HG03378 (cell line): Measurements from ENCODE around the gene SLC5A2.
A peak's percentile ranks its signal among the peaks of the same experiment; 100 is the strongest.

ENCODE experiments used
- ATAC-seq: cut with Tn5 transposase; IDR thresholded peaks from one replicate; pipeline ENCODE4 v1.9.1; 2021; ENCODE audit warnings: mild to moderate bottlenecking, moderate library complexity; ENCODE audit not compliant: unreplicated experiment

The SLC5A2 gene

DNA sequence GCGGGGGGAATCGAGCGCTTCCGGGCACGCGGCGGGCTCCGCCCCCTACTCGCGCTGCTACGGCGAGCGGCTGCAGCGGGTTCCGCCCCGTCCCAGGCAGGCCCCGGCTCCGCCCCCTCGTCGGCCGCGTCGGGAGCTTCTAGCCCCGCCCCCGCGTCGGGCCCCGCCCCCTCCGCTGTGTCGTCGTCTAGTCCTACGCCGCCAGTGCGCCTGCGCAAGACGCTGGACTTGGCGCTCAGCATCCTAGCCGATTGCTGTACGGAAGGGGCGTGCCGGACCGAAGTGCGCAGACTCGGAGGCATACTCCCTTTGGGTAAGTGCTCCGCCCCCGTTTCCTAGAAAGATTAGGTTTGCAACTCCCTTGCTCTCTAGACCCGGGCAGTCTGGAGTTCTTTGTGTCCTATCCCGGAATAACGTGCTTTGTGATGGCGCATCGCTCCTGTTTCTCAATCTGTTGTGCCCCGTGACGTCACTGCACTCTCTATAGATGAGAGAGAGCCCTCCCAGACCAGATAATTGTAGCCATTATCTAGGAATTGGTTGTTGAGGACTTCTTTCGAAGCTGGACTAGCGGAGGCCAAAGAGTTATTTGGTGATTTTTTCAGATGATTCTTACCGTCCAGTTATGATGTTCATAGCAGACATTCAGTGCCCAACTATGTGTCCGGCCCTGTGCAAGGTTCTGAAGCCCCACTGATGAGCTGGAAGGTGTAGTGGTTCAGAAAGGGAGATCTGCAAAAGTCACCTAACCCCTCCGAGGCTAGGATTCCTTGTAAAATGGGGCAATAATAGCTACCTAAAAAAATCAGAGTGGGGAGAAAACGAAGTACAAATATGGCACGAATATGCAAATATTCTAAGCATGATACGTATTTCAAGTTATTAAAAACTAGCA, 23.0 kb upstream of the SLC5A2 start:
- peak; percentile 57 for ATAC-seq

GRCh38 chr16:31460582-31461002, 22.3 kb upstream of the SLC5A2 start:
- ATAC-seq = no peak

GRCh38 chr16:31461201-31461920, 21.6 kb upstream of the SLC5A2 start:
- ATAC-seq = no peak

- no peak for ATAC-seq
These were observed 20.8 kb upstream of the SLC5A2 start for GRCh38 chr16:31461921-31462804.

- ATAC-seq = no peak
These were observed 18.6 kb upstream of the SLC5A2 start for GRCh38 chr16:31464348-31464769.

GRCh38 chr16:31464781-31465260, 18.1 kb upstream of the SLC5A2 start:
- ATAC-seq = no peak

DNA sequence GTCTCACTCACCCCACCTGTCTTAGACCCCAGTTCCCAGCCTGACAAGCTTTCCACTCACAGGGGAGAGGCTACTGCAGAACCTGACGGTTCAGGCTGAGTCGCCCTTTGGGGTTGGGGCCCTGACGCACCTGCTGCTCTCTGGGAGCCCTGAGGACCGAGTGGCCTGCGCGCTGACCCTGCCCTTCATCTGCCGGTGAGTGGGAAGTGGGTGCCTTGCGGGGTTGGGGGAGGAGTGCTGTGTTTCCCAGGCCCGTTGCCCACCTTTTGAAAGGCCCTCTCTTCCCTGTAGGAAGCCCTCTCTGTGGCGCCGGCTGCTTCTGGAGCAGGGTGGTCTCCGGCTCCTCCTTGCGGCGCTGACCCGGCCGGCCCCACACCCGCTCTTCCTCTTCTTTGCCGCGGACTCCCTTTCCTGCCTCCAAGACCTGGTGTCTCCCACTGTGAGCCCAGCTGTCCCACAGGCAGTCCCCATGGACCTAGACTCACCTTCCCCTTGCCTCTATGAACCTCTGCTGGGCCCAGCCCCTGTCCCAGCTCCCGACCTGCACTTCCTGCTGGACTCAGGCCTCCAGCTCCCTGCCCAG, 17.0 kb upstream of the SLC5A2 start:
- ATAC-seq = no peak

GRCh38 chr16:31466381-31466841, 16.5 kb upstream of the SLC5A2 start:
- no peak for ATAC-seq

DNA sequence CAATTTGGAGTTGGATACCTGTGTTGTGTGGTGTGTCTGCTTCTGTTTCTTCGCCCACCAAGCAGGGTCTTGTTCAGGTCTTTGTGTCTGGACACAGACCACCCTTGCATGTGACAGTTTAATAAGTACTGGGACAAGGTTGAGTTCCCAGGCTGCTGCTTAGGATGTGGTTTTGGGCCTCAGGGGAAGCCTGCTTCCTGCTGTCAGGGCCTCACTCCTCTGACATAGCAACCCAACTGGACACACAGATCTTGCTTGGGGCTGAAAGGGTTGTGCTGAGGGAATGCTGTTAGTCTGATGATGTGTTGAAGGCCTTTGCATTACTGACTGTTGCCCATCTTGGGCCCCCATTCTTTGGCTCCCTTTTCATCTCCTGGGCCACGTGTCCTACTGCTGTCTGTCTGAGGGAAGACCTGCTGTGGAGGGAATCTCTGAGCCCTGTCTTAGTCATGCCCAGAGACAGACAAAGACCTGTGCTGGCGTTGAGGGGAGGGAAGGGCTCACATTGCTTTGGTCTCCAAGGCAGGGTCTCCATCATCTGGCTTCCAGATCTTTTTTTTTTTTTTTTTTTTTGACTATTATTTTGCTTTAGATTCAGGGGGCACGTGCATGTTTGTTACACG, 15.7 kb upstream of the SLC5A2 start:
- peak; percentile 74 for ATAC-seq

DNA sequence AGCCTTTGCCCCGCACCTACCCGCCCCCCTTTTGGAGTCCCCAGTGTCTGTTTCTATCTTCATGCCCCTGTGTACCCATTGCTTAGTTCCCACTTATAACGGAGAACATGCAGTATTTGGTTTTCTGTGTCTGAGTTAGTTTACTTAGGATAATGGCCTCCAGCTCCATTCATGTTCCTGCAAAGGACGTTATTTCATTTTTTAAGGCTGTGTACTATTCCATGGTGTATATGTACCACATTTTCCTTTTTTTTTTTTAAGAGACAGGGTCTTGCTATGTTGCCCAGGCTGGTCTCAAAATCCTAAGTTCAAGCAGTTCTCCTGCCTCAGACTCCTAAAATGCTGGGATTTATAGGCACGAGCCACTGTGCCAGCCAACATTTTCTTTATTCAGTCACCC, 15.1 kb upstream of the SLC5A2 start:
- no peak for ATAC-seq

DNA sequence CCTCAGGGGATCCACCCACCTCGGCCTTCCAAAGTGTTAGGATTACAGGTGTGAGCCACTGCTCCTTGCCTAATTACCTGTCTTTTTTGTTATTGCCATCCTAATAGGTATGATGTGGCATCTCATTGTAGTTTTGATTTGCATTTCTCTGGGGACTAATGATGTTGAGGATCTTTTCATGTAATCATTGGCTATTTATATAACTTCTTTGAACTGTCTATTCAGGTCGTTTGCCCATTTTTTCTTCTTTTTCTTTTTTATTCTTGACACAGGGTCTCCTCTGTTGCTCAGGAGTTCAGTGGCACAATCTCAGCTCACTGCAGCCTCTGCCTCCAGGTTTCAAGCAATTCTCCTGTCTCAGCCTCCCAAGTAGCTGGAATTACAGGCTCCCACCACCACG, 12.3 kb upstream of the SLC5A2 start:
- ATAC-seq = no peak

DNA sequence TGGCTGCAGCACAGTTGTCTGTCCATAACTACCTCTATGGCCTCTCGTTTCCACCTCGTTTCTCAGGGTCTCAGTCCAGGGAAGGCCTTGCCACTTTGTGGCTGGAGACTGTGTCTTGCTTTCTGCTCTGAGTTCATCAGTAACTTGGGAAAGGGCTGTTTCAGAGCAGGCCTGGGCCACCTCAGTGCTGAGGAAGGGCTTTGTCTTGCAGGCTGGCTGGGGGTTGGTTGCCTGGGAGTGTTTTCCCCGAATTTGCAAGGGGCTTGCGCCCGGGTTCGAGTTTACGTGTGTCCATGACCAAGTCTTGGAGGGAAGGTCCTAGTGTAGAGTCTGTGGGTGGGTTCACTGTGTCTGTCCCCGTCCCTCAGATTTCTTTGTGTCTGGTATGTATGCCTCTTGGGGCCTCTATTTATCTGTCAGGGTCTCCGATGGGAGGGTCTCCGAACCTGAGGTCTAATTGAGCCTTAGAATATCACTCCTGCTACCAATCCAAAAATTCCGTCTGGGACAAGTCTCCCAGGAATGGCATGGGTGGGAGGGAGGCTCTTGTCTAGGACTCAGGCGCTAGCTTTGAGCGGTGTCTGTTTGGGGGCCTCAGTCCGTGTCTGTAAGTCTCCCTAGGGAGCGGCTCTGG, 11.6 kb upstream of the SLC5A2 start:
- ATAC-seq = no peak

DNA sequence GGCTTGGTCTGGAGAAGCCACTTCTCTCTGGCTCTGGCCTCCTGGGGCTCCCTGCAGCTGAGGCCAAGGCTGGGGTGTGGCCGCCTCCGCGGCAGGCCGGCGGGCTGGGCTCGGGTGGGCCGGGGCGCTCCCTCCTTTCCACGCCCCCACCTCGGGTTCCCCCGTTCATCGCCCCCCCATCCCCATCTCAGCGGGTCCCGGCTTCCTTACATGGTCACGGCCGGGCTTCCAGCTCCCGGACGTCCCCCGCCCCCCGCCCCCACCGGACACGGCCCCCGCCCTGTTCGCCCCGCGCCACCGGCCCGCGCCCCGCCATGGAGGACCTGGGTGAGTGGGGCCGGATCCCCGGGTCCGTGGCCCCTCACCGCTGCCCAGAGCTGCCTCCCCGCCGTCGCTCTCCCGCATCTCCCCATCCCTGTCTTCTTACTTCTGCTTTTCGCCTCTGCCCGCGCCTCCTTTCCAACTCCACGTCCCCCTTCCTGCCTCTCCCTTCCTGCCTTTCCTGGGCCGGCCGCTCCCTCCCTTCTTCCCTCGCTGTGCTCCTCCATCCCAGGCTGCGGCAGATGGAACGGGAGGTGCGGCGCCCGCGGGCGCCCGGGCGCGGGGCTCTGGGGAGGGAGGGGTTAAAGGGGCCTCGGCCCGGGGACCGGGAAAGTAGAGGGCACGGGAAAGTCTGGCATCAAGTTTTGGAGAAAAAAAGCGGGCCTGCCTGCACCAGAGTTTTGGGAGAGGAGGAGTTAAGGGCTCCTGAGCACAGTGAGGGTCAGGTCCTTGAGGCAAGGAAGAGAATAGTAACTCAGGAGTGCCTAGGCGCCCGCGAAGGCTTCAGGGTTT, 10.8 kb upstream of the SLC5A2 start, which contains the start of gene TGFB1I1:
TSS of gene TGFB1I1 (plus strand) at position 278 of the 834 bp plus-strand sequence. CDS start at position 315, 37 bp downstream.
- no peak for ATAC-seq

- ATAC-seq = no peak
These were observed 10.2 kb upstream of the SLC5A2 start for GRCh38 chr16:31472709-31473203.

DNA sequence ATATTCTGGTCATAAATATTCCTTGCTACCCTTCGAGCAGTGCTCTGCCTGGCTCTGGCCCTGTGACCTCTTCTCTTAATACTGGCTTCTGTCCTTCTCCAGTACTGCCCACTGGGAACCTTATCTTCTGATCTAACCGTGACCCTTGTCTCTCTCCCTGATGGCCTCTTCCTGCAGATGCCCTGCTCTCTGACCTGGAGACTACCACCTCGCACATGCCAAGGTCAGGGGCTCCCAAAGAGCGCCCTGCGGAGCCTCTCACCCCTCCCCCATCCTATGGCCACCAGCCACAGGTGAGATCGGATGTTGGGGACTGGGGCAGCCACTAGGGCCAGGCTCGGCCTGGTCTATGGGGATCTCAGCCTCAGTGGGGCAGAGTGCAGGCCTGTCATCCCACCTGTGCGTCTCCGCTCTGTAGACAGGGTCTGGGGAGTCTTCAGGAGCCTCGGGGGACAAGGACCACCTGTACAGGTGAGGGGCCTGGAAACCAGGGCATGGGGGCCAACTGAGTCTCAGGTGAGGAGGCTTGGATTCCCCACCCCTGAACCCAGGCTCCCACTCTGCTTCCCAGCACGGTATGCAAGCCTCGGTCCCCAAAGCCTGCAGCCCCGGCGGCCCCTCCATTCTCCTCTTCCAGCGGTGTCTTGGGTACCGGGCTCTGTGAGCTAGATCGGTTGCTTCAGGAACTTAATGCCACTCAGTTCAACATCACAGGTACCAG, 9.5 kb upstream of the SLC5A2 start:
- ATAC-seq = no peak

GRCh38 chr16:31474173-31474714, 8.7 kb upstream of the SLC5A2 start:
- ATAC-seq = no peak
